ENCODE results near the gene PNMA6E.

- no peak for TF ChIP-seq CTCF (IDR thresholded peaks at IDR 0.05)
- no peak for TF ChIP-seq POLR2A (IDR thresholded peaks at IDR 0.05)
These were observed 48.3 kb downstream of the PNMA6E start for GRCh38 chrX:153352858-153353257.

All from vagina (tissue), 2 donors.